T-cell (primary cell): ENCODE data around the gene HOXA6. TPM values are rescaled to one million over a fixed set of nuclear protein-coding genes. Genes with fewer than 3 reads are reported as not detected.

ENCODE experiments used
- ATAC-seq, 4 experiments: fragments of 200-7000 bp in 3 of 4; fragments of 150-1000 bp in 1 of 4; cut with Tn5 transposase; replicated peaks in 1 of 4; 1 replicate in 3 of 4; 2 replicates in 1 of 4; pipeline ENCODE4 v1.10.0; 2021; ENCODE audit warnings: moderate library complexity in 3 of 4, mild to moderate bottlenecking in 2 of 4, moderate number of reproducible peaks in 1 of 4
- CTCF ChIA-PET, 2 donors: fragments of 300-600 bp; sonication (Branson Sonifier 250); formaldehyde crosslinking; loops; one replicate each; lab custom pipeline; 2022; ENCODE audit warnings: antibody characterized with exemption in 2 of 2; lab: Charles Lee
- POLR2A ChIA-PET, 2 donors: fragments of 300-600 bp; sonication (Branson Sonifier 250); formaldehyde crosslinking; loops; one replicate each; lab custom pipeline; 2022; ENCODE audit warnings: antibody characterized with exemption in 2 of 2; lab: Charles Lee
- DNase-seq, 35 experiments: peaks; one replicate each; pipeline versions ENCODE4 v3.0.0 to v3.0.0-alpha.2; 2013 to 2023
- H3K27ac ChIP-seq: one replicate; pipeline ENCODE4 v1.5.1; 2013; ENCODE audit warnings: low read length
- H3K27me3 ChIP-seq, 2 experiments: replicated peaks in 1 of 2; 1 replicate in 1 of 2; 2 replicates in 1 of 2; pipeline versions ENCODE4 v1.6.1 to v1.7.0; 2013; ENCODE audit warnings: low read length in 1 of 2, mixed read lengths in 1 of 2; ENCODE audit not compliant: control insufficient read depth in 2 of 2, insufficient read depth in 2 of 2; ENCODE audit errors: extremely low read depth in 1 of 2
- H3K36me3 ChIP-seq, 2 donors: 1 replicate in 1 of 2; 2 replicates in 1 of 2; pipeline versions ENCODE4 v1.6.1 to v1.7.0; 2013; ENCODE audit warnings: low read length in 1 of 2; ENCODE audit not compliant: control insufficient read depth in 2 of 2, insufficient read depth in 1 of 2; ENCODE audit errors: extremely low read depth in 1 of 2
- H3K4me1 ChIP-seq, 2 experiments: 1 replicate in 1 of 2; 2 replicates in 1 of 2; pipeline versions ENCODE4 v1.6.1 to v1.7.0; 2013; ENCODE audit warnings: low read length in 2 of 2, mixed read lengths in 1 of 2; ENCODE audit not compliant: insufficient read depth in 2 of 2, control insufficient read depth in 1 of 2; ENCODE audit errors: extremely low read depth in 1 of 2
- H3K4me3 ChIP-seq, 2 donors: 1 replicate in 1 of 2; 2 replicates in 1 of 2; pipeline versions ENCODE4 v1.5.1 to v1.7.0; 2013; ENCODE audit warnings: mild to moderate bottlenecking in 2 of 2, low read length in 1 of 2, moderate library complexity in 1 of 2; ENCODE audit not compliant: control insufficient read depth in 1 of 2; ENCODE audit errors: extremely low read depth in 1 of 2
- H3K9me3 ChIP-seq: 2 replicates; pipeline ENCODE4 v1.7.0; 2013
- H3K27ac Mint-ChIP-seq, 2 donors: one replicate each; pipeline ENCODE4 v1.8.0; 2020 to 2021; ENCODE audit warnings: mild to moderate bottlenecking in 2 of 2, mixed read lengths in 2 of 2
- H3K27me3 Mint-ChIP-seq, 2 donors: one replicate each; pipeline ENCODE4 v1.8.0; 2021 to 2022; ENCODE audit warnings: mixed read lengths in 2 of 2
- H3K36me3 Mint-ChIP-seq: one replicate; pipeline ENCODE4 v1.8.0; 2021; ENCODE audit warnings: mixed read lengths
- H3K4me1 Mint-ChIP-seq, 3 donors: one replicate each; pipeline ENCODE4 v1.8.0; 2020 to 2022; ENCODE audit warnings: mixed read lengths in 3 of 3, mild to moderate bottlenecking in 1 of 3
- H3K4me3 Mint-ChIP-seq, 3 donors: one replicate each; pipeline ENCODE4 v1.8.0; 2020 to 2022; ENCODE audit warnings: mild to moderate bottlenecking in 3 of 3, mixed read lengths in 3 of 3, moderate library complexity in 3 of 3
- H3K9me3 Mint-ChIP-seq, 3 donors: one replicate each; pipeline ENCODE4 v1.8.0; 2020 to 2022; ENCODE audit warnings: mixed read lengths in 3 of 3
- WGBS: methylation state at CpG from one replicate; pipeline ENCODE4 v1.1.5; 2013; ENCODE audit warnings: missing lambda C conversion rate; ENCODE audit not compliant: insufficient coverage; 5-methylcytosine and 5-hydroxymethylcytosine counted together
- total RNA-seq, 35 experiments: library from RNA in 6 of 35; stranded (reverse) in 6 of 35; fragments of 120-200 nt in 1 of 35; gene quantifications; one replicate each; pipeline versions ENCODE4 v1.2.1 to v1.2.4 and lab custom pipeline; 2013 to 2026

HOXA6 gene
- total RNA-seq, 5 donors from 2014 or later (not counting 1 experiment from before 2014, with no cell fraction given) = 0.50 to 0.65 TPM; not detected in 3

DNA sequence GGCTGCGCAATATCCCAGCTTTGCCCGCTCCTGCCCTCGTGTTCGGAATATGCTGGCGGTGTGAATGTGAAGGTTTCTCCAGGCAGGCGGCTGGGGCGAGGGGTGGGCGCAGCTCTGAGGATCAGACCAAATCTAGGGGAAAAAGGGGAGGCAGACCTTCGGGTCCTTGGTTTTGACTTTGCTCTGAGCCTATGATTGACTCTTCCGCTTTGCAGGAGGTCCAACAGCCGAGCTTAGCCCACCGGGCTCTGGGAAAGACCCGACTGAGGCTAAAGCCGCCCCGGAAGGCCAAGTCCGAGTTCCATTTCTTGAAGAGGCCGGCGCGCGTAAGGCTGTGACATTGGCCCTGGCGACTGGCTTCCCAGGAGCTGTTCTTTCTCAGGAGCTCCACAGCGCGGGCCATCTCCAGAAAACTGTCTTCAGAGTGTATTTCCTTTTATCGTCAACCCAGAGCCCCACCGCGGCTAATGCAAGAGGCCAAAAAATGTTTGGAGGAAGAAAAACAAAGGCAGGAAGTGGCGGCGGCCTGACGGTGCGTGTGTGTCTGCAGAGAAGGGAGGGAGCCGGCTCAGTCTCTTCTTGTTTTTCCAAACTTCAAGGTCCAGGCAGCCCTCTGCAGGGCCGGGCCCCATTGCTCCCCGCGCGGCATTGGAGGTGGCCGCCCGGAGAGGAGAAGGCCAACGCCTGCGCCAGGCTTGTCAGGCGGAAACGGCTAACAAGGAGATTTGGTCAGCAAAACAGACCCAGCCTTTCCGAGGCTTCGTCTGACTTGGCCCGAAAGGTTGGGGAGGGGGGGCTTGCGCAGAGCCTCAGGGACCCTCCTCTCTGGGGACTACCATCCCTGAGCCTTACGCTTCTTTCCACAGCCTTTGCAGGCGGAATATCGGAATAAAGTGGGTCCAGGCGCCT is 41.1 kb upstream of the HOXA6 start:
- WGBS = 6% methylated on average over 49 of the region's 49 CpGs
- DNase-seq (peak in 29 of 35 experiments; percentile 26 to 65 (median 45)), ATAC-seq (peak; percentile 49 to 63 (median 59))
- Mint-ChIP-seq H3K4me1 (peaks cover 60 to 81% (median 78%) of the 10 kb centered on the region in 3 donors), H3K4me3 (peak overlapping the region; percentile 65 to 79 (median 65)), H3K36me3 (no peaks in the 10 kb centered on the region), H3K27me3 (peaks cover 68 to 94% of the 10 kb centered on the region in 2 donors), H3K27ac (peak overlapping the region in 1 of 2 donors; percentile 72), H3K9me3 (no peaks in the 10 kb centered on the region)
- Histone ChIP-seq H3K27ac (no peak overlapping the region), H3K27me3 (peaks cover 30 to 97% of the 10 kb centered on the region in 2 experiments), H3K36me3 (no peaks in the 10 kb centered on the region), H3K4me3 (peak overlapping the region; percentile 25 to 70), H3K4me1 (peaks cover 26 to 76% of the 10 kb centered on the region in 2 experiments), H3K9me3 (no peaks in the 10 kb centered on the region)
- CTCF ChIA-PET = interaction anchor here in 1 of 2 donors (0.6 to 1.9 kb wide), 2 partner anchors 11 to 20 kb away, joined by 3 to 4 read pairs; no protein-coding TSS in a partner anchor
- POLR2A ChIA-PET = no interaction called here

DNA sequence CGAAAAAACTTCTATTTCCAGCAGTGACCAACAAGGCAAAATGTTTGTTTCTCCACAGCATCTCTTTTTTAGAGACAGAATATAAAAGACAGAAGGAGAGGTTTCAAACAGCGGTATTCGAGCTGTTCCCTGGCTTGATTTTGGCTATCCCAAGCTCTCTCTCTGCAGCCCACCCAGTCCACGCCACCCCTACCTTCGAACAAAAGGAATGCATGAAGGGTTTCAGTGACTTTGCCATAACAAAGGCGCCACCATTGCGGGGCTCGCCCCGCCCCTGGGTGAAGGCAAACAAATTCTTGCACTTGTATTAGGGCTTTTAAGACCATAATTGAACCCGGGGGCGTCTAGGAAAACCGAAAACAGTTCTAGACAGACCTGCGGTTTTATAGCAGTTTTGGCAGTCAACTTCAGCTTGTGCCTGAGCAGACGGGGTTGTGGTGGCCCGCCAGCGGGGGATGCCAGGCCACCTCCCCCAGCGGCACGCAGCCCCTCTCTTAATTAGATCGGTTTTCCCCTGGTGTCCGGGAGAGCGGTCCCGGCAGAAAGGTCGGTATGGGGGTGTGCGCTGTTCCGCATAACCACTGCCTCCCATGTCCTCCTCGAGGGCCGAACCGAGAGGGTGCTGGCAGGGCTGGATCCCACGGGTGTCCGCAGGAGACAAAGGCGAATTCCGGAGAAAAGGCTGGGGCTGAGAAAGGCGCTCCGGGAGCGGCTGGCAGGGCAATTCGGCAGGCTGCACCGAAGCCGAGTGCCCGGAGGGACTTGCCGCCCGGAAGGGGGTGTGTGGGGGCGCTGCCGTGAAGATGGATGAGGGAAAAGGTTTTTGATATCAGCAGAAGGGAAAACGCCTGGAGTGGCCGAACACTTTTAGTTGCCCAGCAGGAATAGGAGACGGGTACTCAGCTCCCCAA is 40.2 kb upstream of the HOXA6 start:
- H3K4me1 Mint-ChIP-seq = peaks cover 54 to 78% (median 72%) of the 10 kb centered on the region in 3 donors
- H3K27me3 ChIP-seq = peaks cover 31 to 97% of the 10 kb centered on the region in 2 experiments
- no peaks in the 10 kb centered on the region for H3K9me3 ChIP-seq
- peaks cover 27 to 76% of the 10 kb centered on the region in 2 experiments for H3K4me1 ChIP-seq
- no peaks in the 10 kb centered on the region for H3K36me3 ChIP-seq
- no peak for ATAC-seq
- no peaks in the 10 kb centered on the region for H3K9me3 Mint-ChIP-seq
- peak overlapping the region in 1 of 2 donors; percentile 70 for H3K4me3 ChIP-seq
- WGBS = 8% methylated on average over 43 of the region's 46 CpGs
- H3K27ac Mint-ChIP-seq = peak overlapping the region in 1 of 2 donors; percentile 11
- H3K27me3 Mint-ChIP-seq = peaks cover 66 to 95% of the 10 kb centered on the region in 2 donors
- DNase-seq = peak in 4 of 35 experiments; percentile 9 to 22 (median 18)
- CTCF ChIA-PET = interaction anchor here (0.7 to 2.7 kb wide), 6 partner anchors 8 to 818 kb away, joined by 3 to 13 read pairs (median 4); partner anchors contain the start of gene HOXA3 (in 1 of the 2)
- H3K27ac ChIP-seq = no peak overlapping the region
- peak overlapping the region; percentile 65 to 79 (median 65) for H3K4me3 Mint-ChIP-seq
- POLR2A ChIA-PET = no interaction called here
- no peaks in the 10 kb centered on the region for H3K36me3 Mint-ChIP-seq

DNA sequence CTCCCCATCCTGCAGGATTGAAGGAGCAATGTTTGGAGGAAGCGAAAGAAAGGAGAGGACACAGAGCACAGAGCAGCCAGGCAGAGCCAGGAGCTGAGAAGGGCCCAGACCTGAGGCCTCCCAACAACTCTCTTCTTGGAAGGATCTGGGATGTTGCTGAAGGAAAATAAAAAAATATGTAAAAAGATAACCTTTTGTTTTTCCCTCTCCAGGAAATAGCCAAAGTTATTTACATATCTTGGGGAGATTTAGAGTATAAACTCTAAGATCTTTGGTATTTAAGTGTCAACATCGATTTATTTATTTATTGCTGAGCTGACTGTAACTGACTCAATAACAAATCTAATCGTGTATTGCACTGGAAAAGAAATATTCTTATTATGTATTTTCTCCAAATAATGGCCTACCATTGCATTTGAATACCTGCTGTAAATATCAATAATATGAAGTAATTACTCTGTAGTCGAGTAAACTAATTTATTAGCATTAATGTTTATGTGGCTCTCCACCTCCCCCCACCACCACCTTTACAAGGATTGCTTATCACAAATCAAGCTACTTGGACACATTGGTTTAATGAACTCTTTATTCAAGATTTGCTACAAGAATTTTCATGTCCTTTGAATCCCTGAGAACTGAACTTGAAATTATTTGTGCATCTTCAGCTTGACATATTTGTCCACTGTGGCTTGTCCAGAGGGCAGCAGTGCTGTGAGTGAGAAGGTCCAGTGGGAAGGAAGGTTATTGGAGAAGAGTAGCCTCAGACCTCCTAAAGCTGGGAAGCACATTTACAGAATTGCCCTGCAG is 39.3 kb upstream of the HOXA6 start:
- Histone ChIP-seq H3K27me3 (peaks cover 37 to 97% of the 10 kb centered on the region in 2 experiments), H3K4me1 (peaks cover 27 to 68% of the 10 kb centered on the region in 2 experiments), H3K9me3 (no peaks in the 10 kb centered on the region), H3K27ac (no peak overlapping the region), H3K4me3 (no peak overlapping the region), H3K36me3 (no peaks in the 10 kb centered on the region)
- peaks cover 54 to 73% (median 66%) of the 10 kb centered on the region in 3 donors for H3K4me1 Mint-ChIP-seq
- POLR2A ChIA-PET = interaction anchor here in 1 of 2 donors (0.6 kb wide), 1 partner anchor 9 kb away, joined by 3 read pairs; no protein-coding TSS in a partner anchor
- WGBS = no CpG with 5 or more reads among the region's 4 CpGs
- H3K4me3 Mint-ChIP-seq = peak overlapping the region in 2 of 3 donors; percentile 9 to 79
- peak overlapping the region in 1 of 2 donors; percentile 85 for H3K27ac Mint-ChIP-seq
- H3K9me3 Mint-ChIP-seq = no peaks in the 10 kb centered on the region
- H3K36me3 Mint-ChIP-seq = no peaks in the 10 kb centered on the region
- CTCF ChIA-PET = interaction anchor here (0.7 to 2.7 kb wide), 6 partner anchors 9 to 817 kb away, joined by 3 to 13 read pairs (median 4); partner anchors contain the start of gene HOXA3 (in 1 of the 2)
- ATAC-seq (no peak), DNase-seq (peak in 2 of 35 experiments; percentile 8 to 10)
- H3K27me3 Mint-ChIP-seq = peaks cover 69 to 94% of the 10 kb centered on the region in 2 donors

DNA sequence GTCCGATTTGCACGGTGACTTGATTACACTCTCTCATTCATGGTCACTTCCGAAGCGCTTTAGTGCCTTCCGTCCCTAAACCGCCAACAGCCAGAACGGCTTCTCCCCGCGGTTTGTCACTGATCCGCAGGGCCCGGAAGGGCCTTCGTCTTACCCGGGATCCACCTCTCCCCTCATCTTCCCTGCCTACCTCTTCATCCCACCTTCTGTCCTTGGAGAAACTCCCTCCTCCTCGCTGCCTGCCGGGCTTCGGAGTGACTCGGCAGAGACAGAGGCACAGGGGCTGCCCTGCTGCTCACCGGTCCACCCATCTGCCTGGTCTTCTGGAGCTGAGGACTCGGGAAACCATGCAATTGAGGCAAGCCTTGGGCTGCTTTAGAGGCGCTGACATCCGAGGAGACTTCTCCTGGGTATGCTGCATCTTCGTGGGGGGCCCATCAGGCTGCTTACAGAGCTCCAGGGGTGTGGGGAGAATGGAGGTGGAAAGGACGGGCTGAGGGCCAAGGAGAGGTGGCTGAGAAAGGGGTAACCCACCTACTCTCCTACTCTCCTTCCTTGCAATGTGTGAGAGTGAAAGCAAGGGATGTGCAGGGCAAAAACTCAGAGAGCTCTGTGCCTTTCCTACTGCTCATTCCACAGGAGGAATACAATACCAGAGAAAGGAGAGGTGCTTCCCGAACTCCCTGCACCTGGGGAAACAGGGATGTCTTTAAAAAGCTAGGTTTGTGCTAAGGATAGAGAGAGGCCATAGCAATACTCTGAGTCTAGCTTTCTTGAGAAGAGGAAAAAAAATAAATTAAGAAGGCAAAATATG is 38.5 kb upstream of the HOXA6 start:
- no peaks in the 10 kb centered on the region for H3K9me3 ChIP-seq
- Mint-ChIP-seq H3K36me3 (no peaks in the 10 kb centered on the region), H3K9me3 (no peaks in the 10 kb centered on the region), H3K4me1 (peaks cover 54 to 67% (median 62%) of the 10 kb centered on the region in 3 donors), H3K27ac (peak overlapping the region; percentile 17 to 85), H3K4me3 (peak overlapping the region; percentile 49 to 71 (median 52)), H3K27me3 (peaks cover 63 to 93% of the 10 kb centered on the region in 2 donors)
- POLR2A ChIA-PET = interaction anchor here in 1 of 2 donors (0.6 kb wide), 1 partner anchor 8 kb away, joined by 3 read pairs; no protein-coding TSS in a partner anchor
- DNase-seq (peak in 3 of 35 experiments; percentile 12 to 23 (median 20)), ATAC-seq (no peak)
- H3K27ac ChIP-seq = no peak overlapping the region
- CTCF ChIA-PET = interaction anchor here (0.6 to 2.7 kb wide), 3 partner anchors 10 to 816 kb away, joined by 3 to 13 read pairs (median 3); no protein-coding TSS in a partner anchor
- peaks cover 27 to 64% of the 10 kb centered on the region in 2 experiments for H3K4me1 ChIP-seq
- H3K27me3 ChIP-seq = peaks cover 39 to 95% of the 10 kb centered on the region in 2 experiments
- peak overlapping the region in 1 of 2 donors; percentile 52 for H3K4me3 ChIP-seq
- H3K36me3 ChIP-seq = no peaks in the 10 kb centered on the region
- WGBS = 9% methylated on average over 18 of the region's 24 CpGs
